Fibroblast of skin of right quadriceps (primary cell): ENCODE data around the gene PELI1.

ENCODE experiments used
- DNase-seq: peaks from one replicate; pipeline ENCODE4 v3.0.0-alpha.2; 2013

PELI1 gene

GRCh38 chr2:64144057-64145013, at the start of gene PELI1:
PELI1 (minus strand) TSS chr2:64144420; CDS start chr2:64108310, 36,110 bp downstream.
- peak; percentile 96 for DNase-seq

- DNase-seq, result no peak
Measured at GRCh38 chr2:64193491-64193890, 49.3 kb upstream of the PELI1 start.

- no peak for DNase-seq
Measured at GRCh38 chr2:64192664-64193105, 48.5 kb upstream of the PELI1 start.

GRCh38 chr2:64192125-64192479, 47.9 kb upstream of the PELI1 start:
- no peak for DNase-seq

GRCh38 chr2:64189586-64189985, 45.4 kb upstream of the PELI1 start:
- DNase-seq, result no peak

GRCh38 chr2:64189167-64189566, 44.9 kb upstream of the PELI1 start:
- no peak for DNase-seq

GRCh38 chr2:64186699-64187605, 42.7 kb upstream of the PELI1 start:
- no peak for DNase-seq

- DNase-seq, result peak; percentile 53
Measured at GRCh38 chr2:64179582-64180321, 35.5 kb upstream of the PELI1 start.

- DNase-seq, result peak; percentile 35
Measured at GRCh38 chr2:64177315-64177714, 33.1 kb upstream of the PELI1 start.

GRCh38 chr2:64175419-64176197, 31.4 kb upstream of the PELI1 start:
- DNase-seq, result no peak

- DNase-seq, result no peak
Measured at GRCh38 chr2:64173156-64174135, 29.2 kb upstream of the PELI1 start.

GRCh38 chr2:64168756-64169155, 24.5 kb upstream of the PELI1 start:
- DNase-seq, result no peak

- no peak for DNase-seq
Measured at GRCh38 chr2:64168201-64168600, 24.0 kb upstream of the PELI1 start.

- DNase-seq, result peak; percentile 18
Measured at GRCh38 chr2:64166637-64167420, 22.6 kb upstream of the PELI1 start.

GRCh38 chr2:64166212-64166611, 22.0 kb upstream of the PELI1 start:
- no peak for DNase-seq

- peak; percentile 28 for DNase-seq
Measured at GRCh38 chr2:64165706-64166105, 21.5 kb upstream of the PELI1 start.

- no peak for DNase-seq
Measured at GRCh38 chr2:64164629-64165028, 20.4 kb upstream of the PELI1 start.

GRCh38 chr2:64162516-64162915, 18.3 kb upstream of the PELI1 start:
- no peak for DNase-seq

GRCh38 chr2:64157792-64158191, 13.6 kb upstream of the PELI1 start:
- DNase-seq, result peak; percentile 43

GRCh38 chr2:64153811-64154210, 9.6 kb upstream of the PELI1 start:
- DNase-seq, result no peak
